ENCODE results near the gene TRMT112. TPM values are rescaled to one million over a fixed set of nuclear protein-coding genes. Genes with fewer than 3 reads are reported as not detected.

TRMT112 gene
- total and polyA plus RNA-seq, 2 experiments from 2014 or later = 298 to 927 TPM

GRCh38 chr11:64278576-64279190 is 38.7 kb downstream of the TRMT112 start:
- Histone ChIP-seq H3K27ac (ENCODE audit: low read depth) (no peak overlapping the region), H3K4me3 (no peak overlapping the region), H4K20me1 (replicated peaks; ENCODE audit: insufficient read depth) (no peaks in the 10 kb centered on the region; the same call in 1 of the 2 replicates), H3F3A (replicated peaks; ENCODE audit: low read depth) (no peaks in the 10 kb centered on the region), H3K9me2 (ENCODE audit: insufficient read depth) (no peaks in the 10 kb centered on the region), H3K4me2 (no peak overlapping the region), H3K36me3 (ENCODE audit: insufficient read depth) (no peaks in the 10 kb centered on the region), H3K4me1 (ENCODE audit: insufficient read depth) (peaks cover 1% of the 10 kb centered on the region), H2AFZ (no peak overlapping the region), H3K27me3 (ENCODE audit: insufficient read depth) (no peaks in the 10 kb centered on the region), H3K79me2 (replicated peaks; ENCODE audit: insufficient read depth) (no peaks in the 10 kb centered on the region)
- H3K9me3 Mint-ChIP-seq = no peaks in the 10 kb centered on the region
- H3K27ac Mint-ChIP-seq = no peak overlapping the region
- H3K4me3 Mint-ChIP-seq = no peak overlapping the region
- TF ChIP-seq EZH2 (IDR thresholded peaks at IDR 0.05; ENCODE audit: low read depth, unreplicated experiment) (no peak), REST (IDR thresholded peaks at IDR 0.05; ENCODE audit: unreplicated experiment) (no peak), ZNF331 (CRISPR knock-in tag; IDR thresholded peaks at IDR 0.05; ENCODE audit: low read depth) (no peak), STAT1 (IDR thresholded peaks at IDR 0.05; ENCODE audit: unreplicated experiment) (no peak), ZNF114 (CRISPR knock-in tag; IDR thresholded peaks at IDR 0.05) (no peak), CREB1 (CRISPR knock-in tag; IDR thresholded peaks at IDR 0.05; ENCODE audit: low read depth) (no peak), JUNB (IDR thresholded peaks at IDR 0.05; ENCODE audit: unreplicated experiment) (no peak), CTCF (conservative IDR thresholded peaks at IDR 0.05; ENCODE audit: low read depth in 2 of 2) (no peak), NANOG (IDR thresholded peaks at IDR 0.05; ENCODE audit: borderline replicate concordance) (no peak), ETS1 (IDR thresholded peaks at IDR 0.05) (no peak), ZNF462 (CRISPR knock-in tag; IDR thresholded peaks at IDR 0.05) (no peak), POLR2AphosphoS5 (IDR thresholded peaks at IDR 0.05; ENCODE audit: low read depth) (no peak), EZH2phosphoT487 (IDR thresholded peaks at IDR 0.05; ENCODE audit: unreplicated experiment) (no peak)
- ATAC-seq (no peak), DNase-seq (ENCODE audit: low spot score) (no peak)
- peaks cover 10% of the 10 kb centered on the region for H3K36me3 Mint-ChIP-seq (ENCODE audit: low read depth)
- H3K27me3 Mint-ChIP-seq (ENCODE audit: insufficient read depth, low read depth, poor library complexity) = peaks cover 7% of the 10 kb centered on the region
- H3K4me1 Mint-ChIP-seq = peaks cover 4% of the 10 kb centered on the region; the same call in 2 of the 3 replicates

All from GM23338 (cell line).